GM23338 (cell line): ENCODE data around the gene NEK10.

Experiments used
- CREB1 ChIP-seq: fragments of 250-450 bp; sonication (Bioruptor Pico); IDR thresholded peaks from 2 replicates; pipeline ENCODE4 v1.5.0; 2020; ENCODE audit warnings: low read depth, mild to moderate bottlenecking, moderate library complexity
- EZH2 ChIP-seq: fragments of 200-600 bp; sonication (generic); IDR thresholded peaks from one replicate; pipeline ENCODE4 v1.8.0; 2017; ENCODE audit warnings: antibody characterized with exemption, mild to moderate bottlenecking, low read depth; ENCODE audit not compliant: unreplicated experiment
- EZH2phosphoT487 ChIP-seq: fragments of 200-600 bp; sonication (generic); IDR thresholded peaks from one replicate; pipeline ENCODE4 v1.8.1; 2018; ENCODE audit warnings: antibody characterized with exemption; ENCODE audit not compliant: unreplicated experiment
- POLR2AphosphoS5 ChIP-seq: IDR thresholded peaks from 2 replicates; pipeline ENCODE4 v1.6.1; 2016; ENCODE audit warnings: antibody characterized with exemption, low read depth
- STAT1 ChIP-seq: IDR thresholded peaks from one replicate; pipeline ENCODE4 v1.6.1; 2016; ENCODE audit warnings: antibody characterized with exemption; ENCODE audit not compliant: unreplicated experiment
- ZNF114 ChIP-seq: fragments of 250-450 bp; sonication (Bioruptor Pico); IDR thresholded peaks from 2 replicates; pipeline ENCODE4 v1.5.0; 2020; ENCODE audit warnings: mild to moderate bottlenecking, moderate library complexity
- ZNF331 ChIP-seq: fragments of 250-450 bp; sonication (Bioruptor Pico); IDR thresholded peaks from 2 replicates; pipeline ENCODE4 v1.5.0; 2020; ENCODE audit warnings: low read depth, mild to moderate bottlenecking, moderate library complexity
- TF ChIP-seq, protein P1 (sequence below), 2 experiments: fragments of 200-600 bp in 1 of 2; sonication (generic) in 1 of 2; conservative IDR thresholded peaks; 2 replicates each; pipeline versions ENCODE4 v1.5.1 to v1.6.1; 2016 to 2017; ENCODE audit warnings: antibody characterized with exemption in 2 of 2, low read depth in 2 of 2, mild to moderate bottlenecking in 2 of 2, moderate library complexity in 1 of 2
- TF ChIP-seq, protein P2 (sequence below): IDR thresholded peaks from 2 replicates; pipeline ENCODE4 v1.6.1; 2016; ENCODE audit warnings: antibody characterized with exemption
- TF ChIP-seq, protein P3 (sequence below): IDR thresholded peaks from one replicate; pipeline ENCODE4 v1.6.1; 2018; ENCODE audit warnings: antibody characterized with exemption; ENCODE audit not compliant: unreplicated experiment

DNA sequence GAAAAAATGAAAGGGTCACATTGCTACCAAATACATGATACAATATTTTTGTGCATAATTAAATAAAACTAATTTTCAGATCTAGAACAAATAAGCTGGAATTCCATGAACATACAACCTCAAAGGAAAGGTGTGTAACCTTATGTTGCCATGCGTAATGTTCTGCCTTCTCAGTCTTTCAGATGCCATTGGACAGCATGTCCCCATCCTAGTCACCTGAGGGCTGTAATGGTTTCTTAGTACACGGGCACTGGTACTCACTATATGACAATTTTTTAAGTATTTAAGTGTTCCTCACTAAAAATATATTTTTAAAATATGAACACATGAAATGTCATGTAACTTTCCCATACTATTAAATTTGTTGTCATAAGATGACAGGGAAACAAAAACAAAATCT lies 24.1 kb downstream of the NEK10 start:
- TF ChIP-seq, protein P1, sequence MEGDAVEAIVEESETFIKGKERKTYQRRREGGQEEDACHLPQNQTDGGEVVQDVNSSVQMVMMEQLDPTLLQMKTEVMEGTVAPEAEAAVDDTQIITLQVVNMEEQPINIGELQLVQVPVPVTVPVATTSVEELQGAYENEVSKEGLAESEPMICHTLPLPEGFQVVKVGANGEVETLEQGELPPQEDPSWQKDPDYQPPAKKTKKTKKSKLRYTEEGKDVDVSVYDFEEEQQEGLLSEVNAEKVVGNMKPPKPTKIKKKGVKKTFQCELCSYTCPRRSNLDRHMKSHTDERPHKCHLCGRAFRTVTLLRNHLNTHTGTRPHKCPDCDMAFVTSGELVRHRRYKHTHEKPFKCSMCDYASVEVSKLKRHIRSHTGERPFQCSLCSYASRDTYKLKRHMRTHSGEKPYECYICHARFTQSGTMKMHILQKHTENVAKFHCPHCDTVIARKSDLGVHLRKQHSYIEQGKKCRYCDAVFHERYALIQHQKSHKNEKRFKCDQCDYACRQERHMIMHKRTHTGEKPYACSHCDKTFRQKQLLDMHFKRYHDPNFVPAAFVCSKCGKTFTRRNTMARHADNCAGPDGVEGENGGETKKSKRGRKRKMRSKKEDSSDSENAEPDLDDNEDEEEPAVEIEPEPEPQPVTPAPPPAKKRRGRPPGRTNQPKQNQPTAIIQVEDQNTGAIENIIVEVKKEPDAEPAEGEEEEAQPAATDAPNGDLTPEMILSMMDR (conservative IDR thresholded peaks at IDR 0.05; ENCODE audit: low read depth in 2 of 2), result no peak
- no peak for TF ChIP-seq POLR2AphosphoS5
- TF ChIP-seq EZH2phosphoT487, result no peak
- TF ChIP-seq, protein P2, sequence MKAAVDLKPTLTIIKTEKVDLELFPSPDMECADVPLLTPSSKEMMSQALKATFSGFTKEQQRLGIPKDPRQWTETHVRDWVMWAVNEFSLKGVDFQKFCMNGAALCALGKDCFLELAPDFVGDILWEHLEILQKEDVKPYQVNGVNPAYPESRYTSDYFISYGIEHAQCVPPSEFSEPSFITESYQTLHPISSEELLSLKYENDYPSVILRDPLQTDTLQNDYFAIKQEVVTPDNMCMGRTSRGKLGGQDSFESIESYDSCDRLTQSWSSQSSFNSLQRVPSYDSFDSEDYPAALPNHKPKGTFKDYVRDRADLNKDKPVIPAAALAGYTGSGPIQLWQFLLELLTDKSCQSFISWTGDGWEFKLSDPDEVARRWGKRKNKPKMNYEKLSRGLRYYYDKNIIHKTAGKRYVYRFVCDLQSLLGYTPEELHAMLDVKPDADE, result no peak
- TF ChIP-seq, protein P3, sequence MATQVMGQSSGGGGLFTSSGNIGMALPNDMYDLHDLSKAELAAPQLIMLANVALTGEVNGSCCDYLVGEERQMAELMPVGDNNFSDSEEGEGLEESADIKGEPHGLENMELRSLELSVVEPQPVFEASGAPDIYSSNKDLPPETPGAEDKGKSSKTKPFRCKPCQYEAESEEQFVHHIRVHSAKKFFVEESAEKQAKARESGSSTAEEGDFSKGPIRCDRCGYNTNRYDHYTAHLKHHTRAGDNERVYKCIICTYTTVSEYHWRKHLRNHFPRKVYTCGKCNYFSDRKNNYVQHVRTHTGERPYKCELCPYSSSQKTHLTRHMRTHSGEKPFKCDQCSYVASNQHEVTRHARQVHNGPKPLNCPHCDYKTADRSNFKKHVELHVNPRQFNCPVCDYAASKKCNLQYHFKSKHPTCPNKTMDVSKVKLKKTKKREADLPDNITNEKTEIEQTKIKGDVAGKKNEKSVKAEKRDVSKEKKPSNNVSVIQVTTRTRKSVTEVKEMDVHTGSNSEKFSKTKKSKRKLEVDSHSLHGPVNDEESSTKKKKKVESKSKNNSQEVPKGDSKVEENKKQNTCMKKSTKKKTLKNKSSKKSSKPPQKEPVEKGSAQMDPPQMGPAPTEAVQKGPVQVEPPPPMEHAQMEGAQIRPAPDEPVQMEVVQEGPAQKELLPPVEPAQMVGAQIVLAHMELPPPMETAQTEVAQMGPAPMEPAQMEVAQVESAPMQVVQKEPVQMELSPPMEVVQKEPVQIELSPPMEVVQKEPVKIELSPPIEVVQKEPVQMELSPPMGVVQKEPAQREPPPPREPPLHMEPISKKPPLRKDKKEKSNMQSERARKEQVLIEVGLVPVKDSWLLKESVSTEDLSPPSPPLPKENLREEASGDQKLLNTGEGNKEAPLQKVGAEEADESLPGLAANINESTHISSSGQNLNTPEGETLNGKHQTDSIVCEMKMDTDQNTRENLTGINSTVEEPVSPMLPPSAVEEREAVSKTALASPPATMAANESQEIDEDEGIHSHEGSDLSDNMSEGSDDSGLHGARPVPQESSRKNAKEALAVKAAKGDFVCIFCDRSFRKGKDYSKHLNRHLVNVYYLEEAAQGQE, result no peak
- no peak for TF ChIP-seq CREB1 (CRISPR knock-in tag)
- TF ChIP-seq EZH2, result no peak
- no peak for TF ChIP-seq ZNF331
- TF ChIP-seq STAT1, result no peak
- TF ChIP-seq ZNF114, result no peak
